Measurements from ENCODE around the gene IFT27.

The IFT27 gene

DNA sequence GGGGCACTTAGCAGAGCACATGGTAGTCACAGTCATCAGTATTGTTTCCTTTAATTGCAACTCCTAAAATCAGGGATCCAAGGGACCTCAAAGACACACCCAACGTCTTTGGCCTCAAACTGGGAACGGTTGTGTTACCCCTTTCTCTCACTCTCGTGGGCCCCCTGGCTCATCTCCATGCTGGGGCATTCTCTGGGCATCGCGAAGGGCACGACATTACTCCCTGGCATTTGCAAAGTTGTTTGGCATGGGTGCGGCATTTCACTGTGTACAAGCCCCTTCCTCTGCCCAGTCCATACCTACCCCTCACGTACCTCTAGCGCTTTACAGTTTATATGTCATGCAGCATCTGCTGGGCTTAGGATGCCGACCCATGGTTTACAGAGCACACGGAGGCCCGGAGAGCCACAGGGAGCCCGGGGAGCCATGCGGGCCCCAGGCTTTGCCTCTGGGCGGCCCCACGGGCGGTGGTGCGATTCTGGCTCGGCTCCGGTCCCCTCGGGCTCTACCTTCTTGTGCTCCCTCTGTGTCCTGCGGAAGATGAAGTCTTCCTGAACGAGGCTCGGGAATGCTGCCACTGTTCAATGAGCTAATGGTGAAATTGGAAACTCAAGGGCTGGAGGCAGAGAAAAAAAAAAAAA lies 50.4 kb downstream of the IFT27 start:
- H3K36me3 ChIP-seq (replicated peaks) = no peaks in the 10 kb centered on the region
- H3K27ac ChIP-seq = no peak overlapping the region
- in situ Hi-C loops (cut with HindIII; ENCODE audit: low pct_ligation_motif_present, low sequenced_read_pairs) = no loop called here
- no peak for DNase-seq
- no peak overlapping the region for H3K4me3 ChIP-seq (ENCODE audit: low read depth, low read length)
- no peak for TF ChIP-seq CTCF (IDR thresholded peaks at IDR 0.05; ENCODE audit: low read depth, low read length, missing control alignments)
- H3K27me3 ChIP-seq (replicated peaks) = peaks cover 4% of the 10 kb centered on the region

DNA sequence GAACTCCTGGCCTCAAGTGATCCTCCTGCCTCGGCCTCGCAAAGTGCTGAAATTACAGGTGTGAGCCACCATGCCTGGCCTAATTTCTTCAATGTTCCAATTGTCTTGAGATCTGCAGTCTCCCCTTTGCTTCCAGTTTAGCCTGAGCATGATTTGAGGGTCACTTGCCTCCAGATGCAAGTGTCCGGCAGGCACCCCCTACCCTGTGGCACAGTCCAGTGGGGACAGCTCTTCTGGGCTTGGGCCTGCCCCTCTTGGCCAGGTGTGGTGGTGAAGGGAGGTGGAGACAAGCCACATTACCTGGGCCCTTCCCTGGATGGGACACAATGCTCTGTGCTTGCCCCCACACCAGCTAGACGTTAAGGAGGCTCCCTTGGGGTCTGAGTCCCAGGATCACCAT lies 51.1 kb downstream of the IFT27 start:
- in situ Hi-C loops (cut with HindIII; ENCODE audit: low pct_ligation_motif_present, low sequenced_read_pairs) = no loop called here
- no peak for TF ChIP-seq CTCF (IDR thresholded peaks at IDR 0.05; ENCODE audit: low read depth, low read length, missing control alignments)
- H3K27me3 ChIP-seq (replicated peaks) = peaks cover 4% of the 10 kb centered on the region
- no peak overlapping the region for H3K4me3 ChIP-seq (ENCODE audit: low read depth, low read length)
- H3K27ac ChIP-seq = no peak overlapping the region
- H3K36me3 ChIP-seq (replicated peaks) = no peaks in the 10 kb centered on the region
- no peak for DNase-seq

DNA sequence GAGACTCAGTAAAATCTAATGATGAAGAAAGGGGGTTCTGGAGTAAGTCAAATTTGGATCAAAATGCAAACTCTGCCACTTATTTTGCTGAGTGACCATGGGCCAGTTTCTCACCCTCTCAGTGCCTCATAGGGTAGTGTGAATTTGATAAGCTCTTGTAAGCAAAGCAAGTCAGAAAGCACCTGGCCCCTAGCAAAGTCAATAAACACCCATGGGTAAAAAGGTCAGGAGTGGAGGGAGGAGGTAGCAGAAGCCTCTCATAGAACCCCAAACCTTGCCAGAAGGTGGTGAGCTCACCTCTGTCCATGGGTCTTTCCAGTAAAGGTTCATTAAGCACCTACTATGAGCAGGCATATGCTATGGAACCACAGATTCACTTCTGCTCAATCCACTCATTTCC lies 53.9 kb downstream of the IFT27 start:
- Histone ChIP-seq H3K36me3 (replicated peaks) (no peaks in the 10 kb centered on the region), H3K4me3 (ENCODE audit: low read depth, low read length) (no peak overlapping the region), H3K27me3 (replicated peaks) (peaks cover 2% of the 10 kb centered on the region), H3K27ac (no peak overlapping the region)
- no peak for TF ChIP-seq CTCF (IDR thresholded peaks at IDR 0.05; ENCODE audit: low read depth, low read length, missing control alignments)
- in situ Hi-C loops (cut with HindIII; ENCODE audit: low pct_ligation_motif_present, low sequenced_read_pairs) = no loop called here
- DNase-seq = no peak

DNA sequence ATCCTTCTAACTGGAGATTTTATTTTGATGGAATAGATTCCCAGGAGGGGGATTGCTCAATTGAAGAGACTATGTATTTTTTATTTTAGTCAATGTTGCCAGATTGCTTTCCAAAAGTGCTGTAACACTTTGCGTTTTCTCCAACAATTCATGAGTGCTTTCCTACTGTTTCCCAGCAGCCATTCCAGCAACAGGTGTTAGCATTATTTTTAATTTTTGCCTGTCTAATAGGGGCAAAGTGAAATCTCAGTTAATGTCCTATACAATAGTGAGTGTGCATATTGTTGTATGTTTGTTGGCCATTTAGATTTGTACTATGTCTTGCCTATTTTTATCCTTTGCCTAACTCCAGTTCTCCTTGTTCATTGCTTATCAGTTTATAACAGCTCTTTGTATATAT lies 60.3 kb downstream of the IFT27 start:
- TF ChIP-seq CTCF (IDR thresholded peaks at IDR 0.05; ENCODE audit: low read depth, low read length, missing control alignments) = no peak
- Histone ChIP-seq H3K4me3 (ENCODE audit: low read depth, low read length) (no peak overlapping the region), H3K36me3 (replicated peaks) (no peaks in the 10 kb centered on the region), H3K27me3 (replicated peaks) (no peaks in the 10 kb centered on the region), H3K27ac (no peak overlapping the region)
- in situ Hi-C loops (cut with HindIII; ENCODE audit: low pct_ligation_motif_present, low sequenced_read_pairs) = no loop called here
- DNase-seq = no peak

- in situ Hi-C loops (cut with HindIII; ENCODE audit: low pct_ligation_motif_present, low sequenced_read_pairs) = no loop called here
- no peaks in the 10 kb centered on the region for H3K36me3 ChIP-seq (replicated peaks)
- no peak for TF ChIP-seq CTCF (IDR thresholded peaks at IDR 0.05; ENCODE audit: low read depth, low read length, missing control alignments)
- no peak for DNase-seq
- no peak overlapping the region for H3K27ac ChIP-seq
- no peaks in the 10 kb centered on the region for H3K27me3 ChIP-seq (replicated peaks)
- no peak overlapping the region for H3K4me3 ChIP-seq (ENCODE audit: low read depth, low read length)
These were observed 61.8 kb downstream of the IFT27 start for GRCh38 chr22:36714110-36714509.

GRCh38 chr22:36713436-36713835 lies 62.5 kb downstream of the IFT27 start:
- no peak overlapping the region for H3K27ac ChIP-seq
- H3K36me3 ChIP-seq (replicated peaks) = no peaks in the 10 kb centered on the region
- no peak for DNase-seq
- no peaks in the 10 kb centered on the region for H3K27me3 ChIP-seq (replicated peaks)
- in situ Hi-C loops (cut with HindIII; ENCODE audit: low pct_ligation_motif_present, low sequenced_read_pairs) = no loop called here
- no peak overlapping the region for H3K4me3 ChIP-seq (ENCODE audit: low read depth, low read length)
- TF ChIP-seq CTCF (IDR thresholded peaks at IDR 0.05; ENCODE audit: low read depth, low read length, missing control alignments) = no peak

Data from brain microvascular endothelial cell (primary cell).